RWPE1 (cell line): ENCODE data around the gene GALNT18.

Experiments used
- CTCF ChIA-PET: fragments of 350-600 bp; sonication (Branson Sonifier 250); formaldehyde crosslinking; extraction: SDS; loops from one replicate; lab custom pipeline; 2021; lab: Yijun Ruan, JAX
- POLR2A ChIA-PET: fragments of 400-600 bp; formaldehyde crosslinking; extraction: SDS; loops from one replicate; lab custom pipeline; 2020; ENCODE audit warnings: antibody characterized with exemption; ENCODE audit not compliant: low non-redundant PET; lab: Yijun Ruan, JAX
- DNase-seq: peaks from one replicate; pipeline ENCODE4 v3.0.0; 2012; ENCODE audit warnings: low spot score
- H3K27ac ChIP-seq: fragments of 450-650 bp; 2 replicates; pipeline ENCODE4 v1.5.1; 2017
- TF ChIP-seq, protein P1 (sequence below): fragments of 450-650 bp; conservative IDR thresholded peaks from 2 replicates; pipeline ENCODE4 v1.5.1; 2017; ENCODE audit warnings: low read depth, mild to moderate bottlenecking

The GALNT18 gene

GRCh38 chr11:11502263-11502861 is 119.4 kb downstream of the GALNT18 start:
- CTCF ChIA-PET = no interaction called here
- TF ChIP-seq, protein P1, sequence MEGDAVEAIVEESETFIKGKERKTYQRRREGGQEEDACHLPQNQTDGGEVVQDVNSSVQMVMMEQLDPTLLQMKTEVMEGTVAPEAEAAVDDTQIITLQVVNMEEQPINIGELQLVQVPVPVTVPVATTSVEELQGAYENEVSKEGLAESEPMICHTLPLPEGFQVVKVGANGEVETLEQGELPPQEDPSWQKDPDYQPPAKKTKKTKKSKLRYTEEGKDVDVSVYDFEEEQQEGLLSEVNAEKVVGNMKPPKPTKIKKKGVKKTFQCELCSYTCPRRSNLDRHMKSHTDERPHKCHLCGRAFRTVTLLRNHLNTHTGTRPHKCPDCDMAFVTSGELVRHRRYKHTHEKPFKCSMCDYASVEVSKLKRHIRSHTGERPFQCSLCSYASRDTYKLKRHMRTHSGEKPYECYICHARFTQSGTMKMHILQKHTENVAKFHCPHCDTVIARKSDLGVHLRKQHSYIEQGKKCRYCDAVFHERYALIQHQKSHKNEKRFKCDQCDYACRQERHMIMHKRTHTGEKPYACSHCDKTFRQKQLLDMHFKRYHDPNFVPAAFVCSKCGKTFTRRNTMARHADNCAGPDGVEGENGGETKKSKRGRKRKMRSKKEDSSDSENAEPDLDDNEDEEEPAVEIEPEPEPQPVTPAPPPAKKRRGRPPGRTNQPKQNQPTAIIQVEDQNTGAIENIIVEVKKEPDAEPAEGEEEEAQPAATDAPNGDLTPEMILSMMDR = no peak
- no peak overlapping the region for H3K27ac ChIP-seq
- POLR2A ChIA-PET = no interaction called here
- DNase-seq = no peak

DNA sequence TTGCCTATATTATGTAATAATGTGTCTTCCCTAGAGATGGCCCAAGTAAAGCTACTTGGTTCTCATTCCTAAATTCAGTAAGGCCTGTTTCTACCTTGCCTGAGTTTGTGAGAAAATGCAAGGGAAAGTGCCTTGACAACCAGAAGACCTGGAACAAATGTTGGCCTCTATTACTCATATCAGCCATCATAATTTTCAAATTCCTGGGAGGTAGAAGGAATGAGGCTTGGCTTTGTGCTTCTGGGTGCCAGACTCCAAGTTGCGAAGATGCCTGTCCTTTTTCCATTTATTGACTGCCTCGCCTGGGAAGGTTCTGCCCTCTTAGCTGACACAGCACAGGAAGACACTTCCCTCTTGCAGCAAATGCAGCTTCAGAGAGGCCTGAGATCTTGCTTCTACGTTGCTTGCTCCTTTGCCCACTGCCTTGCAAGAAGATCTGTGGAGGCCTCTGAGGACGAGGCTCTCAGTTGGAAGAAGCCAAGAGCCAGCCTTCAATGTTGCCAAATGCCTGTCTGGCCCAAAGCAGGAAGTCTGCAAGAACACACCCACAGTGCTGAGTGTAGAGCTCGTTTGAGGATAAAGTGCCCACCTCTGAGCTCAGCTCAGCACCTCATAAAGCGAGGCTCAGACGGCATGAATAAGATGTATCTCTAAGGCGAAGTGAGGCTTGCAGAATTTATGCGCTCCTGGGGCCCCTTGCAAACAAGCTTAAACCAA is 120.1 kb downstream of the GALNT18 start:
- POLR2A ChIA-PET = no interaction called here
- TF ChIP-seq, protein P1 = no peak
- CTCF ChIA-PET = no interaction called here
- H3K27ac ChIP-seq = no peak overlapping the region
- no peak for DNase-seq

DNA sequence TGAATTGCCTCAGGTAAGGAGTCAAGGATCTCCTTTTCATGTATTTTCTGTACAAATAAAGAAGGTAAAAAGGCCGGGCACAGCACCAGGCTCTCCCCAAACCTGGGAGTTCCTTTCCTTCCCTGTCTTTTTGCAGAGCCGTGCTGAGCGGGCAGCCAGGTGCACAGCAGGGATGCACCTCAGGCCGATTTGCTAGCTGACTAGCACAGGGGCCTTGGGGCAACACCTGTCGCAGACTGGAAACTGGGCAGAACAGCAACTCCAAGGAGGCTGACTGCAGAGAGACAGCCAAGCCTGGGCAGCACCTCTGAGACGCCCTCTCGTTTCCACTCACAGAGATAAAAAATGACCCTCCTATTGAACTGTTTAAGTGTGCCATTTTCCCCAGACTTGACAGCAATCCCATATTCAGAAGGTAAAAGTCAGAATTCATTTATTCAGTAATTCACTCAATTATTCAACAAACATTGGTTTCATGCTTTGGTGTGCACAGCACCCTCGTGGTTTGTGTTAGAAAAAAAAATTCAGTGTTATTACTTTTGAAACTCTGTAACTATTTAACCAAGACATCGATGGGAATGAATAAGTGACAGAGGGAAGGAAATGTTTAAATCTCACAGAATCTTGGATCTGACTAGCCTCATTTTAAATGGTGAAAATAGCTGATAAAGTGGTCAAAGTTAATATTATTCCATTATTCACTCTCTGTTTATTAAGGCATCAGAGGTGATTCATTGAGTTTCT is 120.9 kb downstream of the GALNT18 start:
- ChIA-PET POLR2A (no interaction called here), CTCF (no interaction called here)
- H3K27ac ChIP-seq = no peak overlapping the region
- no peak for DNase-seq
- TF ChIP-seq, protein P1 = no peak

DNA sequence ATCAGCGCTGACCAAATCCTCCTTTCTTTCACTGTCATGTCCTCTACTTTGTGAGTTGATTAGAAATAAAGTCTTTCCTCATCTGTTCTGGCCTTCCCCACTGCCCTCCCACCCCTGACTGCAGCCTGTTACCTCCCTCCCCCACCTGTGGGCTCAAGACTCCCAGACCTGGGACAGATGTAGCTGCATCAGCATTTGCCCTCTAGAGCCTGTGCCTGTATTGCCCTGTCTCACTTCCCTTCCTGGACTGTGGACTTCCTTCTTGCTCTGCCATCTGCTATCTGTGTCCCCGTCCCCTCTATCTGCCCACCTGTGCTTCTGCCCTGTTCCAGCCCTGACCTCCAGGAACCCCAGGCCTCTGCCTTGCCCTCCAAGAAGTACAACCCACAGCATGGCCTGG is 122.5 kb downstream of the GALNT18 start:
- H3K27ac ChIP-seq = no peak overlapping the region
- TF ChIP-seq, protein P1 = no peak
- no peak for DNase-seq
- ChIA-PET POLR2A (no interaction called here), CTCF (interaction anchor here (0.7 kb wide), 1 partner anchor 114 kb away, joined by 3 read pairs; no protein-coding TSS in a partner anchor)

- POLR2A ChIA-PET = no interaction called here
- TF ChIP-seq, protein P1 = no peak
- H3K27ac ChIP-seq = no peak overlapping the region
- CTCF ChIA-PET = no interaction called here
- DNase-seq = no peak
These were observed 123.6 kb downstream of the GALNT18 start for GRCh38 chr11:11498195-11498594.

DNA sequence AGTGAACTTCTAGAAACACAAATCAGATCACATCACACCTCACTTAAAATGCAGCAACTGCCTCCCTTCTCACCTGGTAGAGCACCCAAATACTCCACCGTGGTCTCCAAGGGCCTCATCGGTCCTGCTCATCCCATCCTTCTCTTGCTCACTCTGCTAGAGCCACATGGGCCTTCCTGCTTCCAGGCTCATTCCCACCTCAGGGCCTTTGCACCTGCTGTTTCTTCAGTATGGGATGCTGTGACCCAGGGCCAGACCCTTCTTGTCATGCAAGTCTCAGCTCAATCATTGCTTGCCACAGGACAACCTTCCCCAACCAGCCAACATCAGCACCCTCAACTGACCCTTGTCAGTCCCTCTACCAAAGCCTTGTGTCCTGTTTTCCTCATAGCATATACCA is 124.9 kb downstream of the GALNT18 start:
- ChIA-PET CTCF (no interaction called here), POLR2A (interaction anchor here (0.6 kb wide), 1 partner anchor 19 kb away, joined by 5 read pairs; no protein-coding TSS in a partner anchor)
- no peak for DNase-seq
- TF ChIP-seq, protein P1 = no peak
- H3K27ac ChIP-seq = no peak overlapping the region
